ENCODE data around the gene ACAP3. TPM values are rescaled to one million over a fixed set of nuclear protein-coding genes. Genes with fewer than 3 reads are reported as not detected.
A peak's percentile ranks its signal among the peaks of the same experiment; 100 is the strongest.

ACAP3 gene, protein sequence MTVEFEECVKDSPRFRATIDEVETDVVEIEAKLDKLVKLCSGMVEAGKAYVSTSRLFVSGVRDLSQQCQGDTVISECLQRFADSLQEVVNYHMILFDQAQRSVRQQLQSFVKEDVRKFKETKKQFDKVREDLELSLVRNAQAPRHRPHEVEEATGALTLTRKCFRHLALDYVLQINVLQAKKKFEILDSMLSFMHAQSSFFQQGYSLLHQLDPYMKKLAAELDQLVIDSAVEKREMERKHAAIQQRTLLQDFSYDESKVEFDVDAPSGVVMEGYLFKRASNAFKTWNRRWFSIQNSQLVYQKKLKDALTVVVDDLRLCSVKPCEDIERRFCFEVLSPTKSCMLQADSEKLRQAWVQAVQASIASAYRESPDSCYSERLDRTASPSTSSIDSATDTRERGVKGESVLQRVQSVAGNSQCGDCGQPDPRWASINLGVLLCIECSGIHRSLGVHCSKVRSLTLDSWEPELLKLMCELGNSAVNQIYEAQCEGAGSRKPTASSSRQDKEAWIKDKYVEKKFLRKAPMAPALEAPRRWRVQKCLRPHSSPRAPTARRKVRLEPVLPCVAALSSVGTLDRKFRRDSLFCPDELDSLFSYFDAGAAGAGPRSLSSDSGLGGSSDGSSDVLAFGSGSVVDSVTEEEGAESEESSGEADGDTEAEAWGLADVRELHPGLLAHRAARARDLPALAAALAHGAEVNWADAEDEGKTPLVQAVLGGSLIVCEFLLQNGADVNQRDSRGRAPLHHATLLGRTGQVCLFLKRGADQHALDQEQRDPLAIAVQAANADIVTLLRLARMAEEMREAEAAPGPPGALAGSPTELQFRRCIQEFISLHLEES
- total RNA-seq, result 10 to 100 TPM; 33.1 to 61.8 (median 42.8) TPM
- polyA plus RNA-seq, result 37.4 TPM
- long read RNA-seq, donor 1, partial matches to known transcripts, result 46 of 67 reads
- long read RNA-seq, donor 1, other reads (novel, unspliced or antisense), result 18 of 67 reads
- long read RNA-seq, donor 2, partial matches to known transcripts, result 36 of 63 reads
- long read RNA-seq, donor 2, other reads (novel, unspliced or antisense), result 25 of 63 reads
- long read RNA-seq, donor 3, partial matches to known transcripts, result 10 of 23 reads
- long read RNA-seq, donor 3, other reads (novel, unspliced or antisense), result 11 of 23 reads
- long read RNA-seq, donor 4, partial matches to known transcripts, result 25 of 39 reads
- long read RNA-seq, donor 4, other reads (novel, unspliced or antisense), result 14 of 39 reads

DNA sequence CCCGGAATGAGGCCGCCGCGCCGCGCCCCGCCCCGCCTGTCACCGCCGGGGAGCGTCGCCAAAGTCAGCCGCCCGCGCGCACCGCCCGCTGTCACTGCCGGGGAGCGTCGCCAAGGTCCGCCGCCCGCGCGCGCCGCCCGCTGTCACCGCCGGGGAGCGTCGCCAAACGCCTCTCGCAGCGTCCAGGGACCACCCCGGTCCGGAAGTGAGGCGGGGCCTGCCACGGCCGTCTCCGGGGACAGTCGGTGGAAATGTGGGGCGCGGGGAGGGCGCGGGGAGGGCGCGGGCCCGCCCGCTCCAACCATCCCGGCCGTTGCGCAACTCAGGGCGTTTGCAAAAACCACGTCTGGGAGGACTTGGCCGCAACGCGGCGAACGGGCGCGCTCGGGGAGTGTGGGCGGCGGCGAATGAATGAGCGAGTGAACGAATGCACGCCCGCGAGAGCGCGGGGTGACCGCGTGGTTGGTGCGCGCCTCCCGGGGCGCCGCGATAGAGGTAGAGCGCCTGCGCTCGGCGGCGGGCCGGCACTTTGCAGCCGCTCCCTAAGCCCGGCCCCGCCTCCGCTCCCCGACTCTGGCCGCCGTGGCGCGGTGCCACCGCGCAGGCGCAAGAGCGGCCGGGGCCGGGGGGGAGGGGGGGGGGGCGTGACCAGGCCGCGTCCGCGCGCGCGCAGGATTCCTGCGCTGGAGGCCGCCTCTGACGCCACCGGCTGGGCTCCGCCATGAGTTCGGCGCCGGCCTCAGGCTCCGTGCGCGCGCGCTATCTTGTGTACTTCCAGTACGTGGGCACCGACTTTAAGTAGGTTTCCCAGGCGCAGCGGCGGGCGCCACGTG, at the start of gene ACAP3, which contains the start of gene PUSL1:
Gene ACAP3, minus strand, starts transcription at position 8 of the 833 bp plus-strand sequence. CDS start 115 bp downstream, outside the sequence.
Gene PUSL1, plus strand, starts transcription at position 675 of the 833 bp plus-strand sequence. Its CDS starts 47 bp downstream, at position 722.
- H3K27me3 ChIP-seq (ENCODE audit: control insufficient read depth, insufficient read depth), result no peaks in the 10 kb centered on the region
- intact Hi-C loops (cut with DNase I), result no loop called here
- DNase-seq, result peak; percentile 96 to 98 (median 97)
- ATAC-seq, result peak; percentile 69 to 78
- no peaks in the 10 kb centered on the region for H3K9me3 ChIP-seq (ENCODE audit: control insufficient read depth, low read length)
- H3K27ac ChIP-seq (ENCODE audit: low read length), result peak within 1 kb of the TSS; percentile 80
- H3K4me3 ChIP-seq (ENCODE audit: low read length), result peak within 1 kb of the TSS; percentile 72
- peaks cover 5% of the 10 kb centered on the region for H3K4me1 ChIP-seq (ENCODE audit: control insufficient read depth, insufficient read depth, low read length)
- WGBS, result under 1% methylated on average over 123 of the region's 131 CpGs

DNA sequence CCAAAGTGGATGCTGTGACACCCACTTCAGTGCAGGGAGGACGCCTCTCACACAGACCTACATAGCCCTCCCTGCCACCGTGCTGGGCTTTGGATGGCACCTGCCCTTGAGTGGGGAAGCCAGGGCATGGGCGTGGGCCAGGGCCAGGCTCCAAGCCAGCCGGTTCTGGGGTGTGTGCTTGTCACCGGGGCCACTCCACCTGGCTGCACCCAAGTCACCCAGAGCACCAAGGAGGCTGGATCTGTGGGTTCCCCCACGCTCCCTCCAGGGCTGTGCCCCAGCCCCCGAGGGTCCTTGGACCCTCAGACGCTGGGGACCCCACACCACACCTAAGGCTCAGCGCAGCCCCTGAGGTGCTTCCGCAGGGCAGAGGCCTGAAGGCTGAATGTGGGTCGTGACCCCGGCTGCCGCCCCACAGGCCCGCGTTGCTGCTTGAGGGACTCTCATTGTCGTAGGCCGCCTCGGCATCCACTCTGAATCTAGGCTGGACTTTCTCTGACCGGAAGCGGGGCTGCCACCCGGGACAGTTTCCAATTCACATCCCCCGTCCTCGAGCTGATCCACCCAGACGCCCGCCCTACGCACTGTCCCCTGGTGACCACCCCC, 49.2 kb upstream of the ACAP3 start:
- Histone ChIP-seq H3K9me3 (ENCODE audit: control insufficient read depth, low read length) (no peaks in the 10 kb centered on the region), H3K4me3 (ENCODE audit: low read length) (peak overlapping the region; percentile 45), H3K27me3 (ENCODE audit: control insufficient read depth, insufficient read depth) (no peaks in the 10 kb centered on the region), H3K4me1 (ENCODE audit: control insufficient read depth, insufficient read depth, low read length) (peaks cover 6% of the 10 kb centered on the region), H3K27ac (ENCODE audit: low read length) (no peak overlapping the region)
- 33% methylated on average over 26 of the region's 26 CpGs for WGBS
- peak; percentile 47 to 74 (median 71) for DNase-seq
- no peak for ATAC-seq
- intact Hi-C loops (cut with DNase I), result no loop called here

DNA sequence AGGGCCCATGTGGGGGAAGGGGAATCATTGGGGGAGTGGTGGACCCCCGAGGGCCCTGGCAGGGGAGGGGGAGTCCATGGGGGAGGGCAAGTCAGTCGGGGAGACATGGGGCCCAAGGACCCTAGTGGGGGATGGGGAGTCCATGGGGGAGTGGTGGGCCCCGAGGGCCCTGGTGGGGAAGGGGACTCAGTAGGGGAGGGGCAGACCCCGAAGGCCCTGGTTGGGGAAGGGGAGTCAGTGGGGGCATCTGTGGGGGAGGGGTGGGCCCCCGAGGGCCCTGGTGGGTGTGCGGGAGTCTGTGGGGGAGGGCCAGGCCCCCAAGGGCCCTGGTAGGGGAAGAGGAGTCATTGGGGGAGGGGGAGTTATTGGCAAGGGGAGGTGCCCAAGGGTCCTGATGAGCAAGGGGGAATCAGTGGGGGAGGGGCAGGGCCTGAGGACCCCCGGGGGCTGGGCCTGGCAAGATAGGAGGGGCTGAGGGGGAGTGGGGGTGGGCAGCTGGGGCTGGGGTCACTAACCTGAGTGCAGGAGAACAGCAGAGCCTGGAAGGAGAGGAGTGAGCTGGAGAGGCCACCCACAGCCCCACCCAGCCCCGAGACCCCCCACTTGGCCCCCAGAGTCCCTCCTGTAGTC, 48.6 kb upstream of the ACAP3 start:
- Histone ChIP-seq H3K4me3 (ENCODE audit: low read length) (peak overlapping the region; percentile 45), H3K9me3 (ENCODE audit: control insufficient read depth, low read length) (no peaks in the 10 kb centered on the region), H3K4me1 (ENCODE audit: control insufficient read depth, insufficient read depth, low read length) (peaks cover 6% of the 10 kb centered on the region), H3K27me3 (ENCODE audit: control insufficient read depth, insufficient read depth) (no peaks in the 10 kb centered on the region), H3K27ac (ENCODE audit: low read length) (no peak overlapping the region)
- intact Hi-C loops (cut with DNase I), result no loop called here
- peak in 2 of 3 donors; percentile 39 to 66 for DNase-seq
- WGBS, result 44% methylated on average over 8 of the region's 8 CpGs
- no peak for ATAC-seq

DNA sequence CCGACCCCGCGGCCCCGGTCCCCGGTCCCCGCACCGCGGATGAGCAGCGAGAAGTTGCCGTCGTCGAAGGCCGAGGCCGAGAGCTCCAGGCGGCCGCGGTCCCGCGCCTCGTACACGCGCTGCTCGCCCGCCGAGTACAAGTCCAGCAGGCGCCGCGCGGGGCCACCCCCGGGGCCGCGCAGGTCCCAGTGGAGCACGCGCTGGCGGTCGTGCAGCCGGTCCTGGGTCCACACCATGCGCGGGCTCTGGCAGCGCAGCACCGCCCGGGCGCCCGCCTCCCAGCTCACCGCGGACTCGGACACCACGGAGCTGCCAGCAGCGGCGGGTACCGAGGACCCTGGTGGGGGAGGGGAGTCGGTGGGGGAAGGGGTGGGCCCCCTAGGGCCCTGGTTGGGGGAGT, 47.7 kb upstream of the ACAP3 start:
- Histone ChIP-seq H3K27me3 (ENCODE audit: control insufficient read depth, insufficient read depth) (no peaks in the 10 kb centered on the region), H3K27ac (ENCODE audit: low read length) (no peak overlapping the region)
- DNase-seq, result peak; percentile 46 to 84 (median 84)

DNA sequence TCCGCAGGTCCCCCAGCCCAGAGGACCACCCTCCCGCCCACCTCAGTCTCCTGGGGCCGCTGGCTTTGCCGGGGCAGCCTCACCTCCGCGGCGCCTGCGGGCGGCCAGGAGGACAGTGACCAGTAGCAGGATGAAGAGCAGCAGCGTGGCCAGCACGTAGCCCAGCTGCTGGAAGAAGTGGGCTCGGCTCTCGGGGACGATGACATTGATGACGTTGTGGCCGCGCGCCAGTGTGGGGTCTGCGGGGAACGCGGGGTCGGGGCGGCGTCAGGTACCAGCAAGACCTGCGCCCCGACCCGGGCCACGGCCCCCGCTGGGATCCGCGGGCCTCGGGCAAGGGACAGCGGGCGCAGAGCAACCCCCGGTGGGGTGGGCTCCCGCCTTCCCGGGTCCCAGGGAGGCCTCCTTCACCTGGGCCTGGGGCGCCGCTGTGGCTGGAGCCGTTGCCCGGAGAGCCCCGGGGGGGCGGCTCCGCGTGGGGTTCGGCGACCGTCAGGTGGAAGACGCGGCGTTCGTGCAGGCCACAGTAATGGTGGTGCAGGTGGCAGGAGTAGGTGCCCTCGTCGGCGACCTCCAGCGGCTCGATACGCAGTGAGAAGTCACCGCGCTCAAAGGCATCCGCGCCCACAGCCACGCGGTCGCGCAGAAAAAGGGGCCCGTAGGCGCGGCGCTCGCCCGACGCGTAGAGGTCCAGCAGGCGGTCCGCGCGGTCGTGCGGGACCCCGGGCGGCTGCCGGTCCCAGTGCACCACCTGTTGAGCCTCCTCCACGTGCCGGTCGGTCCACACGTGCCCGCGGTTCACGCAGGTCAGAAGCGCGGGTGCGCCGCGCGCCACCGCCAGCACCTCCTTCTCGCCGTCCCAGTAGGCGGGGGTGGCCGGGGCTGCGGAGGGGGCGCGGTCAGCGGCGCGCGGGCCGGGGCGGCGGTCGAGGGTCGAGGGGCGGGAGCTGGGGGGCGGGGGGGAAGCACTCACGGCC, 46.8 kb upstream of the ACAP3 start:
- H3K27me3 ChIP-seq (ENCODE audit: control insufficient read depth, insufficient read depth), result no peaks in the 10 kb centered on the region
- H3K9me3 ChIP-seq (ENCODE audit: control insufficient read depth, low read length), result no peaks in the 10 kb centered on the region
- no peak overlapping the region for H3K4me3 ChIP-seq (ENCODE audit: low read length)
- intact Hi-C loops (cut with DNase I), result no loop called here
- DNase-seq, result peak; percentile 22 to 68 (median 66)
- no peak for ATAC-seq
- peaks cover 2% of the 10 kb centered on the region for H3K4me1 ChIP-seq (ENCODE audit: control insufficient read depth, insufficient read depth, low read length)
- no peak overlapping the region for H3K27ac ChIP-seq (ENCODE audit: low read length)
- WGBS, result 39% methylated on average over 116 of the region's 116 CpGs

More for the DNA sequence above, 47.7 kb upstream of the ACAP3 start:
- 4% methylated on average over 52 of the region's 52 CpGs for WGBS
- Histone ChIP-seq H3K9me3 (ENCODE audit: control insufficient read depth, low read length) (no peaks in the 10 kb centered on the region), H3K4me1 (ENCODE audit: control insufficient read depth, insufficient read depth, low read length) (peaks cover 2% of the 10 kb centered on the region), H3K4me3 (ENCODE audit: low read length) (no peak overlapping the region)
- ATAC-seq, result no peak
- intact Hi-C loops (cut with DNase I), result no loop called here

DNA sequence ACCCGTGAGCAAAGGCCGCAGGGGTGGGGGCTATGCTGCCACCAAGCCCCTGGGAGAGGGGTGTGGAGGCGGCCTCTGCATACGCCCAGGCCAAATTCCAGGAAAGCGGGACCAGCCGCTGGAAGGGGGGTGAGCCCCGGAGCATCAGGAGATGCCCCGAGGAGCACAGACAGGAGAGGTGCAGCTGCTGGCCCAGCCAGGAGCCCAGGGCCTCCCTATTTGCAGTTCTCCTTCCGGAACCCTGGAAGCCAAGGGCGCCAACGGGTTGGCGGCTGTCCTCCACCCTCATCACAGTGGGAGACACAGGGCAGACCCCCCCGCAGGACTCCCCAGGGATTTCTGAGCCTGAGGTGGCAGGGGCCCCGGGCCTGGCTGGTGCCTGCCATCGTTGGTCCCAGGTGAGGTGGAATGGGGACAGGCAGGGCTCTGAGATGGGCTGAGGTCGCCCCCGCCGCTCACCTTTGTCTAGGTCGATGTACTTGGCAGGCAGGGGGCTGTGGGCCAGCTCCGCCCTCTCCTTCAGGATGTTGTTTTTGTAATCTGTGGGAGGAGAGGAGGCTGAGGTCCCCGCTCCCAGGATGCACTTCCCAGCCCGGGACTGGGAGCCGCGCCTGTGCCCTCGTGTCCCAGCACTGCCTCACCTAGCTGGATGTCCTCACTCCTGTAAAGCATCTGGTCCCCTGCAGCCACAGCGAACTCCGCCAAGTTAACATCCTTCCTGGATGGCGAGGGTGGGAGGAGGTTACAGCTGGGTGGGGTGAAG, 45.8 kb upstream of the ACAP3 start:
- DNase-seq (peak; percentile 21 to 71 (median 62)), ATAC-seq (no peak)
- no peaks in the 10 kb centered on the region for H3K27me3 ChIP-seq (ENCODE audit: control insufficient read depth, insufficient read depth)
- 43% methylated on average over 28 of the region's 28 CpGs for WGBS
- no peak overlapping the region for H3K27ac ChIP-seq (ENCODE audit: low read length)
- intact Hi-C loops (cut with DNase I), result no loop called here
- H3K4me3 ChIP-seq (ENCODE audit: low read length), result no peak overlapping the region
- H3K9me3 ChIP-seq (ENCODE audit: control insufficient read depth, low read length), result no peaks in the 10 kb centered on the region
- H3K4me1 ChIP-seq (ENCODE audit: control insufficient read depth, insufficient read depth, low read length), result peaks cover 2% of the 10 kb centered on the region

DNA sequence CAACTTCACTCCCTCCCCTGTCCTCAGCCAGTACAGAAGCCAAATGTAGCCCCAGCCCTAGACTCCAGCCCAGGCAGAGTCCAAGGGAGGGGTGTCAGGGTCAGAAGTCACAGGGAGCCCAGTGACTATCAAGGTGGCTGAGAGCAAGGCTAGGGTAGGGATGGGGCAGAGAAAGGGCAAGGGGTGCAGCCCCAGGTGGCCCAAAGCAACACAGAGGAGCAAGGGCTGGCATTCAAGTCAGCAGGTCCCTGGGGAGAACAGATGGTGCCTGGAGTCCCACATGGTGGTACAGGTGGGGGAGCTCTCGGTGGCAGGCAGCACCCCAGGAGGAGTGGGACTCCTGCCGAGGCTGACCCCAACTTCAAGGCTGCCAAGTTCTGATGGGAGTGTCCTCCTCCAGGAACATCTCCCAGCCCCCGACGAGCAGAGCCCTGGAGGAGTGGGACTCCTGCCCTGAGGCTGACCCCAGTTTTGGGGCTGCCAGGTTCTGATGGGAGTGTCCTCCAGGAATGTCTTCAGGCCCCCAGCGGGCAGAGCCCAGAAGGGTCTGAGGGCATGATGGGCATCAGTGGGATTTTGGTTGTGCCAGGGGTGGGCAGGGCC, 45.2 kb upstream of the ACAP3 start:
- Histone ChIP-seq H3K4me3 (ENCODE audit: low read length) (no peak overlapping the region), H3K4me1 (ENCODE audit: control insufficient read depth, insufficient read depth, low read length) (peaks cover 2% of the 10 kb centered on the region), H3K27ac (ENCODE audit: low read length) (no peak overlapping the region), H3K27me3 (ENCODE audit: control insufficient read depth, insufficient read depth) (no peaks in the 10 kb centered on the region), H3K9me3 (ENCODE audit: control insufficient read depth, low read length) (no peaks in the 10 kb centered on the region)
- WGBS, result 25% methylated on average over 5 of the region's 5 CpGs
- ATAC-seq (no peak), DNase-seq (peak in 2 of 3 donors; percentile 53 to 58)
- intact Hi-C loops (cut with DNase I), result no loop called here

Data from right cardiac atrium (tissue), 5 donors.